ENCODE results near the gene EBP.

EBP gene

GRCh38 chrX:48575642-48576041 is 54.0 kb downstream of the EBP start:
- no peaks in the 10 kb centered on the region for H3K27me3 ChIP-seq (ENCODE audit: insufficient read depth, low read length, poor library complexity)
- no peaks in the 10 kb centered on the region for H3K9me3 ChIP-seq (ENCODE audit: insufficient read depth, low read length, severe bottlenecking)
- peak overlapping the region; percentile 83 to 85; a peak in 3 of 4 replicates for H3K4me3 ChIP-seq (ENCODE audit: low read depth in 1 of 2, low read length in 2 of 2)
- peaks cover 43% of the 10 kb centered on the region for H3K36me3 ChIP-seq (ENCODE audit: insufficient read depth, low read length)
- no peak overlapping the region for H2AFZ ChIP-seq (ENCODE audit: low read depth, low read length)
- peaks cover 21% of the 10 kb centered on the region for H3K79me2 ChIP-seq (ENCODE audit: insufficient read depth, low read length)
- no peak for ATAC-seq (ENCODE audit: insufficient read depth, low read depth)
- no peak for DNase-seq
- peaks cover 24% of the 10 kb centered on the region for H4K20me1 ChIP-seq (ENCODE audit: insufficient read depth, low read length)
- H3K4me2 ChIP-seq (ENCODE audit: insufficient read depth, low read length): peak overlapping the region; percentile 89
- peak overlapping the region; percentile 98 for H3K27ac ChIP-seq (ENCODE audit: low read length)
- peak overlapping the region; percentile 91 for H3K9ac ChIP-seq (ENCODE audit: low read depth, low read length)
- no peak for TF ChIP-seq EZH2 (IDR thresholded peaks at IDR 0.05; ENCODE audit: borderline replicate concordance, low read depth, low read length, severe bottlenecking)
- no peak for TF ChIP-seq CTCF (IDR thresholded peaks at IDR 0.05; ENCODE audit: borderline replicate concordance, extremely low read depth, low read length, poor library complexity, severe bottlenecking)
- H3K4me1 ChIP-seq (ENCODE audit: insufficient read depth, low read length): peaks cover 23% of the 10 kb centered on the region

GRCh38 chrX:48576108-48576507 is 54.5 kb downstream of the EBP start:
- peak overlapping the region; percentile 89; the same call in 1 of the 2 replicates for H3K4me2 ChIP-seq (ENCODE audit: insufficient read depth, low read length)
- peak overlapping the region; percentile 91; the same call in 1 of the 2 replicates for H3K9ac ChIP-seq (ENCODE audit: low read depth, low read length)
- H3K36me3 ChIP-seq (ENCODE audit: insufficient read depth, low read length): peaks cover 43% of the 10 kb centered on the region
- H3K4me1 ChIP-seq (ENCODE audit: insufficient read depth, low read length): peaks cover 23% of the 10 kb centered on the region
- peaks cover 21% of the 10 kb centered on the region for H3K79me2 ChIP-seq (ENCODE audit: insufficient read depth, low read length)
- ATAC-seq (ENCODE audit: insufficient read depth, low read depth): no peak
- H3K27me3 ChIP-seq (ENCODE audit: insufficient read depth, low read length, poor library complexity): no peaks in the 10 kb centered on the region
- peaks cover 24% of the 10 kb centered on the region for H4K20me1 ChIP-seq (ENCODE audit: insufficient read depth, low read length)
- H2AFZ ChIP-seq (ENCODE audit: low read depth, low read length): no peak overlapping the region
- TF ChIP-seq EZH2 (IDR thresholded peaks at IDR 0.05; ENCODE audit: borderline replicate concordance, low read depth, low read length, severe bottlenecking) (no peak), CTCF (IDR thresholded peaks at IDR 0.05; ENCODE audit: borderline replicate concordance, extremely low read depth, low read length, poor library complexity, severe bottlenecking) (no peak)
- no peak overlapping the region for H3K27ac ChIP-seq (ENCODE audit: low read length)
- no peaks in the 10 kb centered on the region for H3K9me3 ChIP-seq (ENCODE audit: insufficient read depth, low read length, severe bottlenecking)
- DNase-seq: no peak
- peak overlapping the region in 1 of 2 experiments; percentile 85; a peak in 2 of 4 replicates for H3K4me3 ChIP-seq (ENCODE audit: low read depth in 1 of 2, low read length in 2 of 2)

All from DND-41 (cell line).